Calu3 (cell line): ENCODE data around the gene KCNK5. TPM values are rescaled to one million over a fixed set of nuclear protein-coding genes. Genes with fewer than 3 reads are reported as not detected.

ENCODE experiments used
- BruUV-seq: library from RNA; stranded (reverse); fragments of 400-500 nt; replicated peaks from 2 replicates; lab custom pipeline; 2021; lab: Mats Ljungman, UMichigan
- CTCF ChIA-PET: fragments of 300-600 bp; sonication (Branson Sonifier 250); formaldehyde crosslinking; loops from one replicate; lab custom pipeline; 2022; ENCODE audit warnings: antibody characterized with exemption; lab: Charles Lee
- DNase-seq: peaks from one replicate; pipeline ENCODE4 v3.0.0; 2022
- H3K27ac Mint-ChIP-seq: one replicate; pipeline ENCODE4 v1.8.0; 2022; ENCODE audit warnings: mixed read lengths; ENCODE audit not compliant: unreplicated experiment
- H3K27me3 Mint-ChIP-seq: one replicate; pipeline ENCODE4 v1.8.0; 2022; ENCODE audit warnings: mixed read lengths; ENCODE audit not compliant: unreplicated experiment
- H3K36me3 Mint-ChIP-seq: one replicate; pipeline ENCODE4 v1.8.0; 2022; ENCODE audit warnings: mild to moderate bottlenecking, moderate library complexity, mixed read lengths; ENCODE audit not compliant: insufficient read depth, unreplicated experiment
- H3K4me1 Mint-ChIP-seq: one replicate; pipeline ENCODE4 v1.8.0; 2022; ENCODE audit warnings: mild to moderate bottlenecking, low read depth, mixed read lengths; ENCODE audit not compliant: unreplicated experiment
- H3K4me3 Mint-ChIP-seq: one replicate; pipeline ENCODE4 v1.8.0; 2022; ENCODE audit warnings: mild to moderate bottlenecking, low read depth, moderate library complexity, mixed read lengths; ENCODE audit not compliant: unreplicated experiment
- H3K9me3 Mint-ChIP-seq: one replicate; pipeline ENCODE4 v1.8.0; 2022; ENCODE audit warnings: low read depth, mixed read lengths; ENCODE audit not compliant: unreplicated experiment
- intact Hi-C: fragments of 100-400 bp; cut with micrococcal nuclease; formaldehyde crosslinking; loops from one replicate; pipeline ENCODE4 v1.10.0; 2022; ENCODE audit not compliant: unreplicated experiment
- total RNA-seq: library from RNA; stranded (reverse); gene quantifications from 2 replicates; pipeline ENCODE4 v1.2.3, GENCODE V29; 2022
- TF ChIP-seq, protein P1 (sequence below): fragments of 200-600 bp; IDR thresholded peaks from one replicate; pipeline ENCODE4 v1.8.0; 2022; ENCODE audit warnings: antibody characterized with exemption; ENCODE audit not compliant: unreplicated experiment

Gene KCNK5
- total RNA-seq, 1 experiment from 2014 or later: 62.4 TPM

GRCh38 chr6:39204646-39205244 is 24.5 kb downstream of the KCNK5 start:
- no peak for DNase-seq
- Mint-ChIP-seq H3K36me3 (peaks cover 83% of the 10 kb centered on the region), H3K27me3 (no peaks in the 10 kb centered on the region), H3K27ac (peak overlapping the region; percentile 97), H3K4me1 (peaks cover 93% of the 10 kb centered on the region), H3K9me3 (no peaks in the 10 kb centered on the region), H3K4me3 (peak overlapping the region; percentile 62)
- TF ChIP-seq, protein P1, sequence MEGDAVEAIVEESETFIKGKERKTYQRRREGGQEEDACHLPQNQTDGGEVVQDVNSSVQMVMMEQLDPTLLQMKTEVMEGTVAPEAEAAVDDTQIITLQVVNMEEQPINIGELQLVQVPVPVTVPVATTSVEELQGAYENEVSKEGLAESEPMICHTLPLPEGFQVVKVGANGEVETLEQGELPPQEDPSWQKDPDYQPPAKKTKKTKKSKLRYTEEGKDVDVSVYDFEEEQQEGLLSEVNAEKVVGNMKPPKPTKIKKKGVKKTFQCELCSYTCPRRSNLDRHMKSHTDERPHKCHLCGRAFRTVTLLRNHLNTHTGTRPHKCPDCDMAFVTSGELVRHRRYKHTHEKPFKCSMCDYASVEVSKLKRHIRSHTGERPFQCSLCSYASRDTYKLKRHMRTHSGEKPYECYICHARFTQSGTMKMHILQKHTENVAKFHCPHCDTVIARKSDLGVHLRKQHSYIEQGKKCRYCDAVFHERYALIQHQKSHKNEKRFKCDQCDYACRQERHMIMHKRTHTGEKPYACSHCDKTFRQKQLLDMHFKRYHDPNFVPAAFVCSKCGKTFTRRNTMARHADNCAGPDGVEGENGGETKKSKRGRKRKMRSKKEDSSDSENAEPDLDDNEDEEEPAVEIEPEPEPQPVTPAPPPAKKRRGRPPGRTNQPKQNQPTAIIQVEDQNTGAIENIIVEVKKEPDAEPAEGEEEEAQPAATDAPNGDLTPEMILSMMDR: no peak
- BruUV-seq: no TSS peak
- CTCF ChIA-PET: interaction anchor here (0.9 to 3.1 kb wide), 7 partner anchors 8 to 178 kb away, joined by 4 to 12 read pairs (median 8); no protein-coding TSS in a partner anchor
- intact Hi-C loops: loop anchor here (5.0 kb wide), 1 partner anchor 37 kb away; no protein-coding TSS in a partner anchor

GRCh38 chr6:39204160-39204495 is 25.1 kb downstream of the KCNK5 start:
- Mint-ChIP-seq H3K36me3 (peaks cover 78% of the 10 kb centered on the region), H3K4me1 (peaks cover 93% of the 10 kb centered on the region), H3K27me3 (no peaks in the 10 kb centered on the region), H3K9me3 (no peaks in the 10 kb centered on the region), H3K4me3 (peak overlapping the region; percentile 62), H3K27ac (peak overlapping the region; percentile 97)
- intact Hi-C loops: loop anchor here (5.0 kb wide), 1 partner anchor 37 kb away; no protein-coding TSS in a partner anchor
- TF ChIP-seq, protein P1: no peak
- TSS peak; percentile 97 for BruUV-seq
- CTCF ChIA-PET: interaction anchor here (0.7 to 2.7 kb wide), 12 partner anchors 11 to 178 kb away, joined by 3 to 12 read pairs (median 7); no protein-coding TSS in a partner anchor
- no peak for DNase-seq

GRCh38 chr6:39203436-39204159 is 25.7 kb downstream of the KCNK5 start:
- intact Hi-C loops: loop anchor here (5.0 kb wide), 1 partner anchor 36 kb away; no protein-coding TSS in a partner anchor
- TF ChIP-seq, protein P1: no peak
- no TSS peak for BruUV-seq
- H3K36me3 Mint-ChIP-seq: peaks cover 78% of the 10 kb centered on the region
- CTCF ChIA-PET: interaction anchor here (0.7 to 2.7 kb wide), 13 partner anchors 10 to 99 kb away, joined by 3 to 12 read pairs (median 7); partner anchors contain the start of gene SAYSD1
- no peaks in the 10 kb centered on the region for H3K27me3 Mint-ChIP-seq
- peak overlapping the region; percentile 97 for H3K27ac Mint-ChIP-seq
- H3K4me1 Mint-ChIP-seq: peaks cover 93% of the 10 kb centered on the region
- H3K9me3 Mint-ChIP-seq: no peaks in the 10 kb centered on the region
- H3K4me3 Mint-ChIP-seq: peak overlapping the region; percentile 62
- DNase-seq: peak; percentile 99

DNA sequence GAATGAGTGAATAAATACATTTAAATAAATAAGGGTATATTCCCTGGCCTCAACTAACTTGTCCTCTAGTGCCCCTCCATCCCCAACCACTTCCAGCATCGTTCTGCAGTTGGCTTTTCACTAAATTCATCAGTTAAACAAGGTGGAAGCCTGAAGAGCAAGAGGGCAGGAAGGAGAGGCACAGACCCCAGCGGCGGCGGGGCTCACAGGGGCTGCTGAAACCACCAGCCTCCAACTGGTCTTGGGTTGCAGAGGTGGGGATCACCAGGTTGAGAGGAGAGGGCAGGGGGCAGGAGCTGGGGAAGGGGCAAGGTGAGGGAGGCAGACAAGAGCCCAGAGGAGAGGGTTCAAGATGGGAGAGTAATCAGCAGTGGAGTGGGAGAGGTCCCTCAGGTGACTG is 27.1 kb downstream of the KCNK5 start:
- no peaks in the 10 kb centered on the region for H3K27me3 Mint-ChIP-seq

More for the DNA sequence above, 27.1 kb downstream of the KCNK5 start:
- H3K4me3 Mint-ChIP-seq: peak overlapping the region; percentile 62
- H3K9me3 Mint-ChIP-seq: no peaks in the 10 kb centered on the region
- intact Hi-C loops: loop anchor here (5.0 kb wide), 1 partner anchor 35 kb away; no protein-coding TSS in a partner anchor
- peak overlapping the region; percentile 97 for H3K27ac Mint-ChIP-seq
- H3K36me3 Mint-ChIP-seq: peaks cover 77% of the 10 kb centered on the region
- BruUV-seq: no TSS peak
- H3K4me1 Mint-ChIP-seq: peaks cover 93% of the 10 kb centered on the region
- CTCF ChIA-PET: interaction anchor here (0.6 to 1.2 kb wide), 3 partner anchors 14 to 25 kb away, joined by 3 to 4 read pairs (median 3); no protein-coding TSS in a partner anchor
- TF ChIP-seq, protein P1: no peak
- no peak for DNase-seq
